Muscle of leg (tissue), 11 donors: Measurements from ENCODE around the gene TXLNB. TPM values are rescaled to one million over a fixed set of nuclear protein-coding genes. Genes with fewer than 3 reads are reported as not detected.

Experiments used
- DNase-seq: peaks from one replicate; pipeline ENCODE4 v3.0.0; 2013
- H3K27ac ChIP-seq: one replicate; pipeline ENCODE4 v1.5.1; 2013; ENCODE audit warnings: mild to moderate bottlenecking, low read length, control low read depth
- H3K27me3 ChIP-seq: one replicate; pipeline ENCODE4 v1.6.1; 2013; ENCODE audit warnings: low read length; ENCODE audit not compliant: control insufficient read depth, insufficient read depth
- H3K36me3 ChIP-seq: one replicate; pipeline ENCODE4 v1.6.1; 2013; ENCODE audit warnings: low read length; ENCODE audit not compliant: control insufficient read depth, insufficient read depth
- H3K4me1 ChIP-seq: one replicate; pipeline ENCODE4 v1.6.1; 2013; ENCODE audit warnings: low read length; ENCODE audit not compliant: control insufficient read depth, insufficient read depth
- H3K4me3 ChIP-seq: one replicate; pipeline ENCODE4 v1.5.1; 2013; ENCODE audit warnings: low read length, control low read depth
- H3K9me3 ChIP-seq: replicated peaks from 2 replicates; pipeline ENCODE4 v1.6.1; 2013; ENCODE audit warnings: low read depth, low read length; ENCODE audit not compliant: control insufficient read depth
- WGBS: methylation state at CpG from one replicate; pipeline ENCODE4 v1.1.5; 2013; ENCODE audit warnings: missing lambda C conversion rate; ENCODE audit not compliant: insufficient coverage; 5-methylcytosine and 5-hydroxymethylcytosine counted together
- polyA plus RNA-seq, 8 donors: library from polyadenylated mRNA; unstranded; fragments of 120-200 nt; gene quantifications; one replicate each; pipeline versions ENCODE4 v1.2.1 to v1.2.3, GENCODE V29; 2013; ENCODE audit warnings: inconsistent platforms in 1 of 8, low replicate concordance in 1 of 8; ENCODE audit not compliant: insufficient read length in 8 of 8, insufficient read depth in 1 of 8
- total RNA-seq: library from RNA; stranded (reverse); fragments of 120-200 nt; gene quantifications from one replicate; pipeline ENCODE4 v1.2.4, GENCODE V29; 2013

Gene TXLNB
- total and polyA plus RNA-seq, 9 donors = 61.1 to 108 (median 87.7) TPM

DNA sequence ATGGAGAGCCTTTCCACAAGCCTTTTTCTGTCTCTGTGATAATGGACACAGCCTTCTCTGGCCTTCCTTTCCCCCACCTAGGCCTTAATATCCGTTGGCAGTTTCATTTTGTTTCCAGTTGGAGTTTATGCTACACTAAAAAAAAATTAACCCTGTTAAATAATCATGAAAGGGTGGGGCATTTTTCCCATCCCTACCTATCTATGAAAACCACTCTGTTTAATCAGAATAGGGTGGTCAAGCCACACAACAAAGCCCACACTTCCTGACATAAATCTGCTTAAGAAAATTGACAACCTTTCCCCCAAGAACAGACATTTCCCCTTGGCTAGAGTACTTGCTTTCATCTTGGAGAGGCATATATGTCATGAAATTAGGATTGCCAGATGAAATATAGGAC lies 14.2 kb downstream of the TXLNB start:
- Histone ChIP-seq H3K27me3 (no peaks in the 10 kb centered on the region), H3K4me3 (no peak overlapping the region), H3K27ac (no peak overlapping the region), H3K36me3 (no peaks in the 10 kb centered on the region), H3K4me1 (no peaks in the 10 kb centered on the region), H3K9me3 (no peaks in the 10 kb centered on the region)
- no CpG with 5 or more reads among the region's 1 CpG for WGBS
- DNase-seq = no peak

DNA sequence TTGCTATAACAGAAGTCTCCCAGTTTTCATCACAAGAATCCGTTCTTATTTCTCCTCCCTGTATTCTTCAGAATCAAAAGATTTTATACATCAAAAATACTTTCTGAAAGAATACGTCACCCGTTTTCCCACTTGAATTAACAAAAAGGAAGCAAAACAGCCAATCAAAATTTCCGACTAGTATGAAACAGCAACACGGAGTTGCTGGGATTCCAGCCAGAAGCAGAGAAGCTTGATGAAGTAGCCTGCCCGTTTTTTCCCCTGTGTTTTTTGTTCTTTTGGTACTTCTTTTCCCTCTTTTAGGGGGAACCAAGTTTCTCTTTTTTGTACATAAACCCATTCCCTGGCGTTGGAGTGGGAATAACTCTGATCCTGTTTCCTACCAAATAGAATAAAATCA lies 14.6 kb downstream of the TXLNB start:
- peak; percentile 49 for DNase-seq
- 40% methylated on average over 3 of the region's 7 CpGs for WGBS
- no peaks in the 10 kb centered on the region for H3K36me3 ChIP-seq
- H3K27me3 ChIP-seq = no peaks in the 10 kb centered on the region
- H3K4me3 ChIP-seq = no peak overlapping the region
- no peaks in the 10 kb centered on the region for H3K4me1 ChIP-seq
- H3K27ac ChIP-seq = no peak overlapping the region
- H3K9me3 ChIP-seq = no peaks in the 10 kb centered on the region

DNA sequence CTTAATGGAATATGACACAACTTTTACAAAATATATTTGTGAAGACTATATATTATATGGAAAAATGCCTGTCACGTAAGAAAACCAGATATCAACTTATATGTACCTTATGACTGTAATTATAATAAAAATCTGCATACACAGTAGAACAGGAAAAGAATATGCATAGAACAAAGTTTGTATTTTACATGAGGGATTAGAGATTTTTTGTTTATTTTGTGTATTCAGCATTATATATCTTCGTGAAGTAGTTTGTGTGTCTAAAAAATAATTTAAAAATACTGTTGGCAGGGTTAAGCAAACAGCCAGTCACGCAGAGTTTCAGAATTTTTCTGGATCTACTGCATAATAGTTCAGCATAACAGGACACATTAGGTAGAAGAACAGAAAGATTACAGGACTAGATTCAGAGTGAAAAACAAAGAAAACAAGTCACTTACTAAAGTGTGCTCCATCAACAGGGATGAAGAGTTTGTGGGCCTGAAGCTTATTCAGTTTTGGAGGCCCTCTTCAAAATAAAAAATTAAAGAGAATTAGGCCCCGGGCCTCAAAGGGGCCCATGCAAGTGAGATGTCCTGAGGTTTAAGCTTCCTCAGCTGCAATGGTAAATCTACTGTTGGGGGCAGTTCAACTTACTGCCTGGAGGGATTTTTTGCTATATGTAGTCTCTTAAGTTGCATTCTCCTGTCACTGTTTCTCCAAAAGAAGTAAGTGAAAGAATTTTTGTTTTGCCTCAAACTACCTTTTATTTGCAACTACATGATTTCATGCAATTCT lies 16.3 kb downstream of the TXLNB start:
- DNase-seq = no peak
- 43% methylated on average over 1 of the region's 4 CpGs for WGBS
- Histone ChIP-seq H3K36me3 (no peaks in the 10 kb centered on the region), H3K27me3 (no peaks in the 10 kb centered on the region), H3K27ac (no peak overlapping the region), H3K4me1 (no peaks in the 10 kb centered on the region), H3K4me3 (no peak overlapping the region), H3K9me3 (no peaks in the 10 kb centered on the region)

DNA sequence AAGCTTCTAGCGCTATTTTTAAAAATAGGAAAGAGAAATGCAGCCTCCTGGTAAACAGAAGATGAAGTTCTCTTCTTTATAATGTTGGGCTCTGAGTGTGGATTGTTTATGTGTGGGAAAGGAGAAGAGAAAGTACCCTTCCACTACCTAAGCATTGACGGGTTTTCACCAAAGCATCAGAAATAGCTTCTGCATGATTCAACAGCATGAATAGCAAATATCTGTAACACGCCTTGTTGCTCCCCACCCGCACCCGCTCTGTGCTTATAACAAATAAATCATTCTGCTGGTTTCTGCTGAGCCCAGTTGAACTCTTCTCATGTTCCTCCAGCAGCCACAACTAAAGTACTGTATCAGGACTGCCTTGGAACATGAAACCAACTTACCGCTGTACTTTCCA lies 20.7 kb downstream of the TXLNB start:
- Histone ChIP-seq H3K36me3 (peaks cover 4% of the 10 kb centered on the region), H3K9me3 (no peaks in the 10 kb centered on the region), H3K4me3 (no peak overlapping the region), H3K4me1 (no peaks in the 10 kb centered on the region), H3K27me3 (no peaks in the 10 kb centered on the region), H3K27ac (no peak overlapping the region)
- 78% methylated on average over 3 of the region's 6 CpGs for WGBS
- peak; percentile 69 for DNase-seq

DNA sequence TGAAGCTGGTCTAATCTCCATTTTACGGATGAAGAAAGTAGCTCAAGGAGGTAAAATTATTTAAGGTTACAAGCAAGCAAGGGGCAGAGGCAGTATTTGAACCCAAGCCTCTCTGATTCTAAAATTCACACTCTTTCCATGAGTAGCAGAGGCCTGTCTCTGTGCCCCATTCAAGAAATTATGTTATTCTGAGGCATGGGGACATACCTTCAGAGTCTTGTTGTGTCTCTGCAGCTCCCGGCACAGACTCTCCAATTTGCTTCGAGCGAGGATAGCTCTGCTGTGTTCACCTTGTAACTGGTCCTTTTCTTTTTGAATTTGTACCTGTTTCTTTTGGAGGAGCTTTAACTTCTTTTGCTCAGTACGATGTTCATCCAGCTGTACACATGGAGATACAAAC lies 21.5 kb downstream of the TXLNB start:
- no peak for DNase-seq
- H3K36me3 ChIP-seq = peaks cover 4% of the 10 kb centered on the region
- H3K4me3 ChIP-seq = no peak overlapping the region
- no peaks in the 10 kb centered on the region for H3K27me3 ChIP-seq
- WGBS = no CpG with 5 or more reads among the region's 5 CpGs
- H3K4me1 ChIP-seq = no peaks in the 10 kb centered on the region
- H3K9me3 ChIP-seq = no peaks in the 10 kb centered on the region
- no peak overlapping the region for H3K27ac ChIP-seq

DNA sequence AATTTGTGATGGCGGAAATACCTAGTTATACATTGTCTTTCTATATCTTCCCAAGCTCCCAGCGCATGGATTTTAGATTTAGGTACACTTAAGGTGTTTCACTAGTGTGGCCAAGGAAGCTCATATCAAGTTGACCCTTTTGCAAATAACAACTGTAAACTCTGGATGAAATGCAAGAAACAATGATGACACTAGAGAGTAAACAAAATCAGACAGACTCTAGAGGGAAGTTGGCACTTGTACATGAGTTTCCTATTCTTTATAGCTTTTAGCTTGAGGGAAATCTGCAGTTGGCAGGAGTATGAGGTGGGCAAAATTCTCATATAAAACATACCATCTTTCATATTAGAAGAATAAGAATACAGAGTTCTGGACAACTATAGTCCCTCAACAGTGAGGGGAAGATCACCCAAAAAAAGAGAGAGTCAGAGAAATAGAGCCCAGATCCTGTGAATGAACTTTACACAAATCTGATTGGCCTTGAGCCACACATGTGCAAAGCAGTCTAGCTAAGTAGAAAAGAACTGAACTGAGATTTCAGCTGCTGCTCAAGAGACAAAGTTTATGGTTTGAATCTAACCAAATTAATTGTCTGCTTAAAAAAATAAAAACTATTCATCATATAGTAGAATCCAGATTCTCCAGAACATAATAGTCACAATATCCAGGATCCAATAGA lies 26.1 kb downstream of the TXLNB start:
- Histone ChIP-seq H3K9me3 (no peaks in the 10 kb centered on the region), H3K4me1 (peaks cover 4% of the 10 kb centered on the region), H3K27ac (no peak overlapping the region), H3K27me3 (no peaks in the 10 kb centered on the region), H3K4me3 (no peak overlapping the region), H3K36me3 (peaks cover 8% of the 10 kb centered on the region)
- DNase-seq = no peak
- WGBS = no CpG with 5 or more reads among the region's 2 CpGs

DNA sequence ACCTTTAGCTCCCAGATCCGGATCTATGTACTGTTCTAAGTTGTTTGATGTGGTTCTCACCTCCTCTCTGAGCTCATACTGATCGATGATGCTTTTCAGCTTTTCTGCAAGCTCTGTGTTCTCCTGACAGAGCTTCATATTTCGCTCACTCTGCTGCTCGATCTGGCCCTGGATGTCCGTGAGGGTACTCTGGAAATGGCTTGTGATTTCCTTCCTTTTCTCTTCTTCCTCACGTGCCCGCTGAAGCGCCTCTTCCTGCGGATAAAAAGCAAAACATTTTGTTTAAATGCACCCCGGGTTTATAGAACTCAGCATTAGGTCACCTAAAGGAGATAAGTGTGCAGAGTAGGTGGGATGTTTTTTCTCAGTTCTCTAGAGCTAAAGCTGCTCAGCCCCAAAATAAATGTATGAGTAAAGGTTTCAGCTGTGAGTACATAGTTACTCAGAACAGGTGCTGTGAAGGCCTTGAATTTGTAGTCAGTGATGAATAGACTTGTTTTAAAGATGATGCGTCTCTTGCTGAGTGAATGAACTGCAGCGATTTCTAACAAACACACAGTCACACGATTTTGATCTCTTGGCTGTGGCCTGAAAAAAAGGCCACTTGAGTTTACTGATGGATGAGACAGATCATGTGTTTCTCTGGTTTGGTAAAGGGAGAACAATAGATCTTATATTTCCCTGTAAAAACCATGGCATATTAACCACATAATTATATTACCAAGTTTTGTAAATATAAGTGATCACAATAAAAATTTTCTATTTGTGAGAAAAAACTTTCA lies 29.1 kb downstream of the TXLNB start:
- Histone ChIP-seq H3K4me1 (peaks cover 4% of the 10 kb centered on the region), H3K27ac (peak overlapping the region; percentile 82), H3K4me3 (no peak overlapping the region), H3K36me3 (peaks cover 10% of the 10 kb centered on the region), H3K9me3 (no peaks in the 10 kb centered on the region), H3K27me3 (no peaks in the 10 kb centered on the region)
- 48% methylated on average over 4 of the region's 13 CpGs for WGBS
- peak; percentile 44 for DNase-seq

DNA sequence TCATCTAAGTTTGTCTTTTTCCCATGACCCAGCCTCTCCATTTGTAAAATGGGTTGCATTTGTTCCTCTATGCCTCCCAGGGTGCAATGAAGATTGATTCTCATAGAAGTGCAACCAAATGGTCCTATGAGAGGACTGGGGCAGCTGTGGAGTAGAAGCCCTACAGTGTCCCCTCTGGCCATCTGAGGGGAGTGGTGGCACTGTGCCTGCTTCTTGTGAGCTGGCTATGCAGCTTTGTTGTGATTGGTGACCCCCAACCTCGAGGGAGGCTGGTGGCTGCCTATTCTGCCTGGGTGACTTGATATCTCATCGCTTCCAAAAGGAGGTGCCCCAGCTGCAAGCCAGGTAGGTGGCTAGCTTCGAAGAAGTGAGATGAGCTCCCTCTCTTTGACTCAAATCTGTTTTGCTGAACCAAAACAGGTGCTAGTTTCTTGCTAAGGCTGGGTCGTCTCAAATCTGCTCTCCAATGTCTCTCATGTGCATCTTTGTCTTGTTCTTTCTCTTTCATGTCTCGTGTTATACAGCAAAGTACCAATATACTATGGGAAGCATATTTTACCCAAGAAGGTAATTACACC lies 33.9 kb downstream of the TXLNB start:
- peaks cover 16% of the 10 kb centered on the region for H3K36me3 ChIP-seq
- no peak overlapping the region for H3K27ac ChIP-seq
- 75% methylated on average over 3 of the region's 5 CpGs for WGBS
- no peaks in the 10 kb centered on the region for H3K9me3 ChIP-seq
- H3K27me3 ChIP-seq = no peaks in the 10 kb centered on the region
- no peak for DNase-seq
- no peak overlapping the region for H3K4me3 ChIP-seq
- H3K4me1 ChIP-seq = peaks cover 4% of the 10 kb centered on the region

DNA sequence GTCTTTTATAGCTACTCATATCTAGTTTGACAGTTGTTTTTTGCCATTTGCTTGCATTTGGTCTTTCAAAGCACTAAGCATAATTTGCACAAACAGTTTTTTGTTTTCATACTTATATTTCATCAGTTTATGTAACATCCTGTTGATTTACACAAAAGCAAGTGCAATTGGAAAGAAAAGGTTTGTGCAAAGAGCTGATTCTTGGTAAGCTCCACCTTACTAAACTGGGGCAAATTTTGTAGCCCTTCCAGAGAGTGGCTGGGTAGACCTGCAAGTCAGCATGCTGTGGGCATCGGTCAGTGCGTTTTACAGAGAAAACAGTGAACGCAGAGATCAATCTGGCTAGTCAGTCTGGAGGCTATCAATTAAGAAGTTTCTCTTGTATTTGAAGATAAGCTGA lies 34.5 kb downstream of the TXLNB start:
- no peak for DNase-seq
- Histone ChIP-seq H3K4me3 (no peak overlapping the region), H3K36me3 (peaks cover 16% of the 10 kb centered on the region), H3K27ac (no peak overlapping the region), H3K9me3 (no peaks in the 10 kb centered on the region), H3K4me1 (peaks cover under 1% of the 10 kb centered on the region), H3K27me3 (no peaks in the 10 kb centered on the region)
- no CpG with 5 or more reads among the region's 3 CpGs for WGBS

DNA sequence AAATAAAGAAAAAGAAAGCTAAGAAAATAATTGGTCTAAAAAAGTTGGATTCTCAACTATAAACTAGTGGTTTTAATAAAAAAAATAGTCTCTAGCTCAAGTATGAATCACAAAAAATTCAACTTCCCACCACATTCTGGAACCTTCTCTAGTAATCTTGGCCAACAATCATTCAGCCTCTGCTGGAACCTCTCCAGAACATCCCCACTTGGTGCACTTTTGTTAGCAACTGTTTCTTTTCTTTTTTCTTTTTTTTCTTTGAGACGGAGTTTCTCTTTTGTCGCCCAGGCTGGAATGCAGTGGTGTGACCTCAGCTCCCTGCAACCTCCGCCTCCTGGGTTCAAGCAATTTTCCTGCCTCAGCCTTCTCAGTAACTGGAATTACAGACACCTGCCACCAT lies 35.7 kb downstream of the TXLNB start:
- peak; percentile 90 for DNase-seq
- no peaks in the 10 kb centered on the region for H3K27me3 ChIP-seq
- peaks cover 3% of the 10 kb centered on the region for H3K4me1 ChIP-seq
- peaks cover 16% of the 10 kb centered on the region for H3K36me3 ChIP-seq
- H3K4me3 ChIP-seq = no peak overlapping the region
- H3K27ac ChIP-seq = peak overlapping the region; percentile 9
- no peaks in the 10 kb centered on the region for H3K9me3 ChIP-seq
- WGBS = 43% methylated on average over 3 of the region's 3 CpGs
